Suprapubic skin (tissue), 4 donors: Measurements from ENCODE around the gene HNRNPK. TPM values are rescaled to one million over a fixed set of nuclear protein-coding genes. Genes with fewer than 3 reads are reported as not detected.

ENCODE experiments used
- DNase-seq, 2 donors: peaks; one replicate each; pipeline ENCODE4 v3.0.0-alpha.2; 2019; ENCODE audit warnings: low spot score in 2 of 2
- H3K27ac ChIP-seq: fragments of 200-600 bp; sonication (generic); one replicate; pipeline ENCODE4 v1.5.1; 2019
- H3K27me3 ChIP-seq: fragments of 200-600 bp; sonication (generic); one replicate; pipeline ENCODE4 v1.5.1; 2019
- H3K36me3 ChIP-seq: fragments of 200-600 bp; sonication (generic); one replicate; pipeline ENCODE4 v1.5.1; 2019
- H3K4me1 ChIP-seq: fragments of 200-600 bp; sonication (generic); one replicate; pipeline ENCODE4 v1.5.1; 2019
- H3K4me3 ChIP-seq: fragments of 200-600 bp; sonication (generic); one replicate; pipeline ENCODE4 v1.5.1; 2019; ENCODE audit warnings: mild to moderate bottlenecking
- H3K9me3 ChIP-seq: fragments of 200-600 bp; sonication (generic); one replicate; pipeline ENCODE4 v1.5.1; 2019
- CTCF ChIP-seq, 2 donors: fragments of 200-600 bp in 1 of 2; fragments of 450-650 bp in 1 of 2; sonication (generic) in 1 of 2; IDR thresholded peaks; one replicate each; pipeline ENCODE4 v1.5.1; 2016 to 2019; ENCODE audit warnings: antibody characterized with exemption in 2 of 2, mild to moderate bottlenecking in 1 of 2, moderate library complexity in 1 of 2
- EP300 ChIP-seq: sonication (generic); formaldehyde crosslinking; IDR thresholded peaks from one replicate; pipeline ENCODE4 v1.6.1; 2017; ENCODE audit warnings: antibody characterized with exemption
- POLR2A ChIP-seq, 2 donors: fragments of 450-650 bp; IDR thresholded peaks; one replicate each; pipeline ENCODE4 v1.6.1; 2017; ENCODE audit warnings: antibody characterized with exemption in 2 of 2, mild to moderate bottlenecking in 2 of 2, moderate library complexity in 2 of 2
- POLR2AphosphoS5 ChIP-seq, 3 donors: sonication (generic); formaldehyde crosslinking; IDR thresholded peaks; one replicate each; pipeline ENCODE4 v1.6.1; 2017; ENCODE audit warnings: antibody characterized with exemption in 3 of 3
- WGBS: methylation state at CpG from one replicate; pipeline ENCODE4 v1.1.5; 2018; 5-methylcytosine and 5-hydroxymethylcytosine counted together
- total RNA-seq, 4 donors: library from RNA; depleted of rRNA; stranded (reverse); fragments of >200 nt; gene quantifications; one replicate each; pipeline ENCODE4 v1.1.0, GENCODE V29; 2016

HNRNPK gene
- total RNA-seq, 4 donors from 2014 or later, result 422 to 538 (median 448) TPM

GRCh38 chr9:83977196-83977595 is 2.8 kb downstream of the HNRNPK start:
- no peak overlapping the region for H3K27ac ChIP-seq
- TF ChIP-seq CTCF (IDR thresholded peaks at IDR 0.05) (no peak), POLR2A (IDR thresholded peaks at IDR 0.05) (no peak), POLR2AphosphoS5 (IDR thresholded peaks at IDR 0.05) (no peak), EP300 (no peak)
- 59% methylated on average over 1 of the region's 1 CpG for WGBS

DNA sequence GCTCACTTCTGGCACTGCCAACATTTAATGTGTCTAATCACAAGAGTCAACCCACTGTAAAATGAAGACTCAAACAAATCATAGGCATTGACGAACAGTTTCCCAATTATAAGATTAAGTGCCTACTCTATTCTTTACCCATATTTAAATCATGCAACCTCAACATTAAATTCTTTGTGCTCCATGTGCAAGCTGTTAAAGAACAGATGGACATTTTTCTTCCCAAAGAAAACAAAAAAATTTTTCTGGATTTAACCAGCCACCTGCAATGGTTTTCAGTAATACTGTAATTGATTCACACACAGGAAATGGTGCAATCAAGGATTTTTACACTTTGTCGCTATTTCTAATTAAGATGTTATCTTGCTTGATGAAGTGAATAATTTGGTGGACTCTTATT is 3.6 kb downstream of the HNRNPK start:
- peaks cover 56% of the 10 kb centered on the region for H3K36me3 ChIP-seq
- WGBS, result 55% methylated on average over 2 of the region's 2 CpGs
- H3K27me3 ChIP-seq, result no peaks in the 10 kb centered on the region
- TF ChIP-seq EP300 (no peak), POLR2AphosphoS5 (IDR thresholded peaks at IDR 0.05) (no peak), CTCF (IDR thresholded peaks at IDR 0.05) (no peak), POLR2A (IDR thresholded peaks at IDR 0.05) (no peak)
- H3K27ac ChIP-seq, result no peak overlapping the region
- peaks cover 40% of the 10 kb centered on the region for H3K4me1 ChIP-seq
- no peaks in the 10 kb centered on the region for H3K9me3 ChIP-seq
- no peak for DNase-seq
- no peak overlapping the region for H3K4me3 ChIP-seq

More at GRCh38 chr9:83977196-83977595, 2.8 kb downstream of the HNRNPK start:
- no peak for DNase-seq
- Histone ChIP-seq H3K4me1 (peaks cover 47% of the 10 kb centered on the region), H3K27me3 (no peaks in the 10 kb centered on the region), H3K9me3 (no peaks in the 10 kb centered on the region), H3K4me3 (peak overlapping the region; percentile 90), H3K36me3 (peaks cover 48% of the 10 kb centered on the region)

GRCh38 chr9:83975300-83975699 is 4.7 kb downstream of the HNRNPK start:
- Histone ChIP-seq H3K4me1 (peaks cover 38% of the 10 kb centered on the region), H3K9me3 (no peaks in the 10 kb centered on the region), H3K4me3 (no peak overlapping the region), H3K36me3 (peaks cover 67% of the 10 kb centered on the region), H3K27ac (no peak overlapping the region), H3K27me3 (no peaks in the 10 kb centered on the region)
- no peak for DNase-seq
- TF ChIP-seq CTCF (IDR thresholded peaks at IDR 0.05), result no peak
- TF ChIP-seq POLR2AphosphoS5 (IDR thresholded peaks at IDR 0.05), result no peak
- no peak for TF ChIP-seq POLR2A (IDR thresholded peaks at IDR 0.05)
- TF ChIP-seq EP300, result no peak
- 90% methylated on average over 12 of the region's 12 CpGs for WGBS

DNA sequence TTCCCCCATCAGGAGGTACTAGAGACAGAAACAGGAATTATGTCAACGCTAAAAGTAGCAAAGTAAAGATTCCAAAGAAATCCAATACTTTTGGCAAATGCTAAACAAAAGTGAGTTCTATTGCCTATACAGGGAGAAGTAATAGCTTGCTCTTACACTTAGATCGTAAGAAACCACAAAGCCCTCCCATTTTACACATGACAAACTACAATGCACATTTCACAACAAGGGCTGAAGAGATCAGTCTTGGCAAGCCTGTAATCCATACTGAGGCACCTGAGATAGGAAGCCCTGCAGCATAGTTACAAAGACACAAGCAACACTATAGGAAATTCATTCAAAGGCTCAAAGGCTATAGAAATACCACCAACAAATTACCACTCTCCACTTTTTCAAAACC is 7.7 kb downstream of the HNRNPK start:
- Histone ChIP-seq H3K36me3 (peaks cover 88% of the 10 kb centered on the region), H3K4me1 (peaks cover 31% of the 10 kb centered on the region), H3K27ac (no peak overlapping the region), H3K27me3 (no peaks in the 10 kb centered on the region), H3K4me3 (no peak overlapping the region), H3K9me3 (no peaks in the 10 kb centered on the region)
- 74% methylated on average over 2 of the region's 2 CpGs for WGBS
- TF ChIP-seq EP300 (no peak), POLR2A (IDR thresholded peaks at IDR 0.05) (no peak), CTCF (IDR thresholded peaks at IDR 0.05) (no peak), POLR2AphosphoS5 (IDR thresholded peaks at IDR 0.05) (no peak)
- DNase-seq, result no peak

DNA sequence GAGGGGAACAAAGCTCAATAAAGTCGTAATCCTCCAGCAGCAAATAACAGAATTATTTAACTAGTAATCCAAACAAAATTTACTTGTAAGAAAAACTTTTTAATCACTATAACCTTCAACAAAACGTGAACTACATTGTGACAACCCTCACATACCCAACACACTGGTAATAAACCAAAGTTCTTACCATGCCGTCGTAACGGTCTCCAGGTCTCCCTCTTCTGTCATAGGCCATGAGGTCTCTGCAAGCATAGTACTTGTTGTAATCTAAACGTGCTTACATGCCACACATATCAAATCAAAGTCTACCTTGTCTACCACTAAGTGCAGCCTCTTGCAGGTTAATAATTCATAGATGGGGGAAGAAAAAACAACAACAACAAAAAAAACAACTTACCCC is 8.5 kb downstream of the HNRNPK start:
- Histone ChIP-seq H3K4me1 (peaks cover 23% of the 10 kb centered on the region), H3K4me3 (no peak overlapping the region), H3K27ac (no peak overlapping the region), H3K9me3 (no peaks in the 10 kb centered on the region), H3K36me3 (peaks cover 83% of the 10 kb centered on the region), H3K27me3 (no peaks in the 10 kb centered on the region)
- no peak for TF ChIP-seq EP300
- TF ChIP-seq POLR2AphosphoS5 (IDR thresholded peaks at IDR 0.05), result no peak
- no peak for TF ChIP-seq CTCF (IDR thresholded peaks at IDR 0.05)
- no peak for TF ChIP-seq POLR2A (IDR thresholded peaks at IDR 0.05)
- 82% methylated on average over 6 of the region's 6 CpGs for WGBS
- no peak for DNase-seq
